H1 (cell line): Measurements from ENCODE around the gene CDH12. TPM values are rescaled to one million over a fixed set of nuclear protein-coding genes. Genes with fewer than 3 reads are reported as not detected.

Source experiments
- CTBP2 ChIP-seq: IDR thresholded peaks from 2 replicates; pipeline ENCODE4 v1.7.0; 2011; ENCODE audit warnings: borderline replicate concordance, mild to moderate bottlenecking, moderate library complexity, mixed read lengths, low read length; ENCODE audit not compliant: insufficient read depth, insufficient read length
- GABPA ChIP-seq: IDR thresholded peaks from 2 replicates; pipeline ENCODE4 v1.6.1; 2011; ENCODE audit warnings: mild to moderate bottlenecking, low read length, moderate library complexity, borderline replicate concordance; ENCODE audit not compliant: insufficient read depth
- HDAC6 ChIP-seq: IDR thresholded peaks from one replicate; pipeline ENCODE4 v1.7.1; 2012; ENCODE audit warnings: low read depth, mild to moderate bottlenecking, inconsistent platforms, low read length, moderate library complexity
- POLR2A ChIP-seq, 2 experiments: IDR thresholded peaks; 1 replicate in 1 of 2; 2 replicates in 1 of 2; pipeline ENCODE4 v1.6.1; 2011; ENCODE audit warnings: low read depth in 2 of 2, low read length in 2 of 2, mild to moderate bottlenecking in 2 of 2; ENCODE audit errors: control extremely low read depth in 1 of 2
- POU5F1 ChIP-seq: IDR thresholded peaks from 2 replicates; pipeline ENCODE4 v1.6.1; 2011; ENCODE audit warnings: low read depth, mild to moderate bottlenecking, low read length, moderate library complexity
- RFX5 ChIP-seq: IDR thresholded peaks from 2 replicates; pipeline ENCODE4 v1.6.1; 2011; ENCODE audit warnings: low read depth, low read length, improper control_type of control experiment, borderline replicate concordance
- SP1 ChIP-seq: IDR thresholded peaks from 2 replicates; pipeline ENCODE4 v1.6.1; 2011; ENCODE audit warnings: low read depth, low read length
- SRF ChIP-seq: IDR thresholded peaks from 2 replicates; pipeline ENCODE4 v1.6.1; 2011; ENCODE audit warnings: mild to moderate bottlenecking, low read depth, low read length, moderate library complexity
- YY1 ChIP-seq: IDR thresholded peaks from 2 replicates; pipeline ENCODE4 v1.6.1; 2011; ENCODE audit warnings: low read depth, mild to moderate bottlenecking, low read length
- polyA plus RNA-seq, 7 experiments: library from polyadenylated mRNA; depleted of rRNA in 3 of 7; stranded (reverse) in 5 of 7; unstranded in 2 of 7; fragments of >200 nt in 5 of 7; fragments of 200-250 nt in 2 of 7; gene quantifications; 1 replicate in 5 of 7; 2 replicates in 1 of 7; 4 replicates in 1 of 7; pipeline versions ENCODE4 v1.2.1 to v1.2.3, GENCODE V29; 2011 to 2013; ENCODE audit warnings: missing spikeins in 2 of 7, mixed read lengths in 2 of 7
- total RNA-seq: library from RNA; stranded (reverse); fragmentation: NEBNext Ultra II Directional; extraction: Animal tissue kit (Norgen Biotek cat#: 25700); gene quantifications from 2 replicates; pipeline ENCODE4 v1.2.1, GENCODE V29; 2021
- TF ChIP-seq, protein P1 (sequence below): IDR thresholded peaks from 2 replicates; pipeline ENCODE4 v1.6.1; 2012; ENCODE audit warnings: low read length, inconsistent platforms

Gene CDH12
- total and polyA plus RNA-seq, 2 of the 8 experiments (the other 6 are each of a cell fraction or from before 2014, with no cell fraction given) = 0.03 TPM; not detected in 1

DNA sequence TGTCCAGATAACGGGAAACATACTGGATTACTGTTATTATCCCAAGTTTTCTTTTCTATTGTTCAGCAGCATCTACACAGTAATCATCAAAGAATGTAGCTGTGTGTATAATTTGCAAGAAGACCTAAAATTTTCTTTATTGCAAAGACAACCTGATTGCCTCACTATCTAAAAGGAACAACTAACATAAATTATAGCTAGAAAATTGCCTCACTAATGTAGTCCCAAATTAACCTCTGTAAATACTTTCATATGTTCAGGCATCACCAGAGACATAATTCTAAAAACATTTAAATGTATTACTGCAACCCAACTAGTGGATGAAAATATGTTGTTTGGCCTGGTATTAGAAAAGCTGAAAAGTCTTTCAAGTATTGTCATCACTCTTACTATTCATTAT lies 275.4 kb downstream of the CDH12 start (continued):
- no peak for TF ChIP-seq GABPA
- TF ChIP-seq SRF = no peak
- no peak for TF ChIP-seq POLR2A (IDR thresholded peaks at IDR 0.05; ENCODE audit: control extremely low read depth in 1 of 2, low read depth in 2 of 2, low read length in 2 of 2)
- TF ChIP-seq, protein P1, sequence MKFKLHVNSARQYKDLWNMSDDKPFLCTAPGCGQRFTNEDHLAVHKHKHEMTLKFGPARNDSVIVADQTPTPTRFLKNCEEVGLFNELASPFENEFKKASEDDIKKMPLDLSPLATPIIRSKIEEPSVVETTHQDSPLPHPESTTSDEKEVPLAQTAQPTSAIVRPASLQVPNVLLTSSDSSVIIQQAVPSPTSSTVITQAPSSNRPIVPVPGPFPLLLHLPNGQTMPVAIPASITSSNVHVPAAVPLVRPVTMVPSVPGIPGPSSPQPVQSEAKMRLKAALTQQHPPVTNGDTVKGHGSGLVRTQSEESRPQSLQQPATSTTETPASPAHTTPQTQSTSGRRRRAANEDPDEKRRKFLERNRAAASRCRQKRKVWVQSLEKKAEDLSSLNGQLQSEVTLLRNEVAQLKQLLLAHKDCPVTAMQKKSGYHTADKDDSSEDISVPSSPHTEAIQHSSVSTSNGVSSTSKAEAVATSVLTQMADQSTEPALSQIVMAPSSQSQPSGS = no peak
- TF ChIP-seq POU5F1 = no peak
- no peak for TF ChIP-seq SP1
- TF ChIP-seq CTBP2 = no peak
- no peak for TF ChIP-seq HDAC6
- TF ChIP-seq YY1 = no peak
- TF ChIP-seq RFX5 = no peak
